IPS DF 4.7 (cell line): Measurements from ENCODE around the gene ACSM2A.
"Not testable (repeated sequence)": the region's sequence is repeated elsewhere in the genome, so short reads cannot be mapped to it uniquely, and the experiment has no call there.

Source experiments
- DNase-seq: peaks from one replicate; pipeline ENCODE4 v3.0.0-alpha.2; 2013; ENCODE audit warnings: low spot score; ENCODE audit errors: extremely low read depth

ACSM2A gene, protein sequence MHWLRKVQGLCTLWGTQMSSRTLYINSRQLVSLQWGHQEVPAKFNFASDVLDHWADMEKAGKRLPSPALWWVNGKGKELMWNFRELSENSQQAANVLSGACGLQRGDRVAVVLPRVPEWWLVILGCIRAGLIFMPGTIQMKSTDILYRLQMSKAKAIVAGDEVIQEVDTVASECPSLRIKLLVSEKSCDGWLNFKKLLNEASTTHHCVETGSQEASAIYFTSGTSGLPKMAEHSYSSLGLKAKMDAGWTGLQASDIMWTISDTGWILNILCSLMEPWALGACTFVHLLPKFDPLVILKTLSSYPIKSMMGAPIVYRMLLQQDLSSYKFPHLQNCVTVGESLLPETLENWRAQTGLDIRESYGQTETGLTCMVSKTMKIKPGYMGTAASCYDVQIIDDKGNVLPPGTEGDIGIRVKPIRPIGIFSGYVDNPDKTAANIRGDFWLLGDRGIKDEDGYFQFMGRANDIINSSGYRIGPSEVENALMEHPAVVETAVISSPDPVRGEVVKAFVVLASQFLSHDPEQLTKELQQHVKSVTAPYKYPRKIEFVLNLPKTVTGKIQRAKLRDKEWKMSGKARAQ

DNA sequence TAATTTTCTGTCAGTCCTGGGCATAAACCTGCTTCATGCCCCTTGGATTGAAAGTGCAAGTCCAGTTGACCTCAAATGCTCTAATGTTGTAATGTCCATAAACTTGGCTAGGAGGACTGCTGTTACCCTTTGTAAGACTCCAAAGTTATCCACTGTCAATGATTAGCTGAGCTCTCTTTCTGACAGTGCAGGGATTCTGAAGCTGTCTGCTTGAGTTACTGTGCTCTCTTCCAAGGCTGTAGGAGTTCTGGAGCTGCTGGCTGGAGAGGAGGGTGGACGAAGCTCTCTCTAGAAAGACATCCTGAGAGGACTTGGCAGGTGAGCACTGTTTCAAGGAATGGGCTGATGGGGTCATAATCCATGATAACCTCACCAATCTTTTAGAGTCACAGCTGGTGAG lies at the start of gene ACSM2A:
TSS of gene ACSM2A (plus strand) at position 158 of the 400 bp plus-strand sequence. CDS start 8,594 bp downstream, outside the sequence.
- not testable (repeated sequence) for DNase-seq

GRCh38 chr16:20402651-20403050 lies 48.7 kb upstream of the ACSM2A start:
- no peak for DNase-seq

DNA sequence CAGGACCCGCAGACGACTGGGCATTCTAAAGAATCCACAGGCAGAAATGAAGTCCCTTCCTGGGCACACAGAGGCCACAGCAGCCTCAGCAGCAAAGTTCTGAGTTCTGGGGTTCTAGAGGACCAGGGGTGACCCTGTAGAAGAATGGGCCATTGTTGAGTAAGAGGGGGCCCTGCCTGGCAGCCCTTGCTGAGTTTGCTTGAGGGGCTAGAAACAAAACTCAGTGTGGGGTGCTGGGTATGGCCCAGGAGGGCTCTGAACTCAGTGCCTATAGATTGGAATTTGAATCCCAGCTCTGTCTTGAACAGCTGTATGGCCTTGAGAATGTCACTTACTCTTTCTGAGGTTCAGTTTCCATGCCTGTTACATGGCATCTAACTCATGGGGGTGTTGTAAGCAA lies 46.7 kb upstream of the ACSM2A start, which contains the start of gene PDILT:
TSS of gene PDILT (minus strand) at position 101 of the 400 bp plus-strand sequence. CDS start 5,437 bp downstream, outside the sequence.
- DNase-seq = no peak

- no peak for DNase-seq
Observed at GRCh38 chr16:20409398-20410120, 41.8 kb upstream of the ACSM2A start, which contains the start of gene ACSM5. ACSM5 (plus strand) TSS chr16:20409534; CDS start chr16:20411485, 1,951 bp downstream.

DNA sequence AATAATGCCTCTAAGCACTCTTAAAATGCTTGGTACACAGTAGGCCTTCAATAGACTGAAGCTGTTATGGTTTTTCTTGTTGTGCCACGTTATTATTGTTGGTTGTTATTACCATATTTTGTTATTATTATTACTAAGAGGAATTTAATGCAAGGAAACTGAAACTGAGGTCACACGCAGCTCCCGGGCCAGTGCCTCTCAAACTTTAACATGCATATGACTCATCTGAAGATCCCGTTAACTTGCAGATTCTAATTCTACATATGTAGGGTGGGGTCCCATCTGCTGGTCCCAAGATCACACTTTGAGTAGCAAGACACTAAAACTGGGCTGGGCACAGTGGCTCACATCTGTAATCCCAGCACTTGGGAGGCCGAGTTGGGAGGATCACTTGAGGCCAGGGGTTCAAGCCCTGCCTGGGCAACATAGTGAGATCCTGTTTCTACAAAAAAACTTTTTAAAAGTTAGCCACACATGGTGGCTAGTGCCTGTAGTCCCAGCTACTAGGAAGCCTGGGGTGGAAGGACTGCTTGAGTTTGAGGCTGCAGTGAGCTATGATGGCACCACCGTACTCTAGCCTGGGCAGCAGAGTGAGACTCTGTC lies 41.1 kb upstream of the ACSM2A start:
- DNase-seq = no peak

GRCh38 chr16:20411055-20411454 lies 40.3 kb upstream of the ACSM2A start:
- DNase-seq = no peak

GRCh38 chr16:20415541-20415940 lies 35.8 kb upstream of the ACSM2A start:
- DNase-seq = no peak

GRCh38 chr16:20419093-20419492 lies 32.2 kb upstream of the ACSM2A start:
- not testable (repeated sequence) for DNase-seq

DNA sequence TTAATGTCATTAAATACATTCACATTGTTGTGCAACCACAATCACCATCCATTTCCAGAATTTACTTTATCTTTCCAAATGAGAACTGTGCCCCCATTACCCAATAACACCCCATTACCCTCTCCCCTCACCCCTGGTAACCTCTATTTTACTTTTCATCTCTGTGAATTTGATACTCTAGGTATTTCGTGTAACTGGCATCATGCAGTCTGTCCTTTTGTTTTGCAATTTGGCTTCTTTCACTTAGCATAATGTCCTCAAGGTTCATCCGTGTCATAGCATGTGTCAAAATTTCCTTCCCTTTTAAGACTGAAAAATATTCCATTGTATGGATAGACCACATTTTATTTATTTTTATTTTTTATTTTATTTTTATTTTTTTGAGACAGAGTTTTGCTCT lies 29.6 kb upstream of the ACSM2A start:
- DNase-seq = not testable (repeated sequence)

DNA sequence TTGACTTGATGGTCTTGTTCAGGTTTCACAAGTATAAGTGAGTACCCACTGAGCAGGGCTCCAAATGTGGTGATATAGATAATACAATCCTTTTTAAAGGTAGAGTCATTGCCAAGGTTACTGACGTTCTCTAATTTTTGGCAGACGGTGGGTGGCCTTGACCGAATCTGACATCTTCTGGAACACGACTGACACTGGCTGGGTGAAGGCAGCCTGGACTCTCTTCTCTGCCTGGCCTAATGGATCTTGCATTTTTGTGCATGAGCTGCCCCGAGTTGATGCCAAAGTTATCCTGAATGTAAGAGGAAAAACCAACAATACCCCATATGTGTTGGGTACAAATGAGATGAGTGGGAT lies 27.6 kb upstream of the ACSM2A start:
- DNase-seq = not testable (repeated sequence)

DNA sequence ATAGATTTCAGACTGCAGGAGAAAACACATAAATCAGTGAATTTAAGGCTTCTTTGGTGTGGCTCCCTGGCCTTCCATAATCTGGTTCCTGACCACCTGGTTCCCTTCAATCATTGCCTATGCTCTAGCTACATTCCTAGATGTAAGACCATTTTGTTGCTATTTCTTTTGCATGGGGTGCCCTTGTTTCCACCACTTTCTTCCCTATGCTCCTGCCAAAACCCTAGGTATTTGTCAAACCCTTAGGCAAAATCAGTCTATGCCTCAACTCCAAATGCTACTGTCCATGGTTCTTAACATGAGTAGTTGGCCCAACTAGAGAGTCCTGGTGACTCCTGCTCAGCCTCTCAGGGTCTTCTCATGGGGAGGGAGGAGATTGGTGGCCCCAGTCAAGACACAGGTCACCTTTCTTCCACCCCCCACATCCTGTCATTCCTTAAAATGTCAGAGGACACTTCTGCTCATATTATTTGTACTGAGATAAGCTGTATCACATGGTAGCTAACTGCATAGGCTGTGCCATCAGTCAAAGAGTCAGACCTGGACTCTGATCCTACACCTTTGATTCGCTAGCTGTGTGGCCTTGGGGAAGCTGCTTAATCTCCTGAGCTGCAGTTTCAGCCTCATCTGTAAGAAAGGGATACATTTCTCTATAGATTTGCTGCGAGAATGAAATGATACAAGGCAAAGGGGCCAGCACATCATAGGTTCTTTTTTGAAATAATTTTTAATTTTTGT lies 27.0 kb upstream of the ACSM2A start:
- DNase-seq = no peak

DNA sequence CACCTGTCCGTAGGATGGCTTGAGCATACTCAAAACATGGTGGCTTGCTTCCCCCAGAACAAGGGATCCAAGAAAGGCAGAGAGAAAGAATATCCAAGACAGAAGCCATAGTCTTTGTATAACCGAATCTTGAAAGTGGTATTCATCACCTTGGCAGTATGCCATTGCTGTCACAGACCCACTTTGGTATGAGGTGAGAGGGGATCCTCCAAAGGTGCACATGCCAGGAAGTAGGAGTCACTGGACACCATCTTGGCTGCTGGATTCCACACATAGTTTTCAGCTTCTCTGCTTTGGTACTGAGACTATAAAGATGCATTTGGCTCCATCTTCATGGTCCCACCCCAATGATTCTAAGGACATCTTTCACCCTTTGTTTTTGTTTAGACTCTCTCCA lies 23.9 kb upstream of the ACSM2A start:
- DNase-seq = not testable (repeated sequence)

GRCh38 chr16:20429499-20429898 lies 21.8 kb upstream of the ACSM2A start:
- DNase-seq = not testable (repeated sequence)

GRCh38 chr16:20430480-20430879 lies 20.8 kb upstream of the ACSM2A start:
- DNase-seq = not testable (repeated sequence)

DNA sequence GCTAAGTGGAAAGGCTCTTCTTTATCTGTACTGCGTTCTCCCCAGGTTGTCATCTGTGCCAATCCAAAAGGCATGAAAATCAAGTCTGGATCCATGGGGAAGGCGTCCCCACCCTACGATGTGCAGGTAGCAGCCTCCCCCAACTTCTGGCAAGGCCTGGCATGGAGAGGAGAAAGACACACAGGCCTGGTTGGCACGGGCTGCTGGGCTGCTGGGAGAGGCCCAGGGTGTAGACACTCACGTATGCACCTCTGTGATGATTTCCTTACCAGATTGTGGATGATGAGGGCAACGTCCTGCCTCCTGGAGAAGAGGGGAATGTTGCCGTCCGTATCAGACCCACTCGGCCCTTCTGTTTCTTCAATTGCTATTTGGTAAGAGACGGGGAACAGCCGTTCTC lies 20.4 kb upstream of the ACSM2A start:
- no peak for DNase-seq

DNA sequence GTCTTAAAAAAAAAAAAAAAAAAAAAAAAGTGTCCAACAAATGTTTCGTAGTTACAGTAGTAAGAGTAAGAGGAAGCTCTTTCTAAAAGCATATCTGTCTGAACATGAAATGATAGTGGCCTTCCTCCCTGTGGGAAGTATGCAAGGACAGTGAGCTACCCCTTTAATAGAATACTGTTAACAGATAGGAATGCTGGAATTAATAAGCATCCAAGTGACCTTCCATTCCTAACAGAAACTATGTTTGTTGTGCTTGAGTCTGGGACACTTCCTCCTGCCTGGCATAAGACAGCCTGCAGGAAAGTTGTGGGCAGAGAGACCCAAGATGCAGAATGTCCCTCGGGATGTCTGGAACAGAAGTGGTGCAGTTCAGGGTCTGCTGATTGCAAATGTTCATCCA lies 12.4 kb upstream of the ACSM2A start:
- not testable (repeated sequence) for DNase-seq

DNA sequence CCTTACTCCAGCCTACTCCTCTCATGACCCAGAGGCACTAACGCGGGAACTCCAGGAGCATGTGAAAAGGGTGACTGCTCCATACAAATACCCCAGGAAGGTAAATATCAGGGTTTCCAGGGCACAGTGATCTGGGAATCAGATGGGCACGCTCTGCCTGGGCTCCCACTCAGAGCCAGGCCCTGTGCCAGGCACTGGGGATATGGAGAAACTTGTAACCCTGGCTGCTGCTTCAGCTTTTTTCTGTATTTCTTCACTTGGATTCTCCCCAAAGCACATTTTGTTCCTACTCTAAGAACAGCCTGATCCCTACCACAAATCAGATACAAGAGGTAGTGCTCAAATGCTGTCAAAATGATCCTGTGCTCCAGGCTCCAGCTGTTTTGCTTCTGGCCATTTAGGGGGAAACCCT lies 11.5 kb upstream of the ACSM2A start:
- DNase-seq = not testable (repeated sequence)

GRCh38 chr16:20440731-20441130 lies 10.6 kb upstream of the ACSM2A start:
- DNase-seq = not testable (repeated sequence)

GRCh38 chr16:20441191-20441590 lies 10.1 kb upstream of the ACSM2A start:
- no peak for DNase-seq

DNA sequence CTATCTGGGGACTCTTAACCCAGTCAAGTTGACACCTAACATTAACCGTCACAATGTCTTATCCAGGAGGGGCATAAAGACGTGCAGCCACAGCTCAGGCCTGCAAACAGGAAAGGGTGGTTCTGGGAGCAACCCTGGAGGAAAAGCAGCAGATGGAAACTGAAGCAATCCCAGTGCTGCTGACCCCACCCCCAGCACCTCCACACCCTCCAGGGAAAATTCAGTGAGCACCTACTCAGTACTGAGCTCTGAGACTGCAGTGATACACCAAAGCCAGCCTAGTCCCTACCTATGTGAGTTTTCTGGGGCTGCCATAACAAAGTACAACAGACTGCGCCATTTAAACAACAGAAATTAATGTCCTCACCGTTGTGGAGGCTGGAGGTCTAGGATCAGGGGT lies 9.5 kb upstream of the ACSM2A start:
- DNase-seq = not testable (repeated sequence)
